Inflammatory macrophage (primary cell): Measurements from ENCODE around the gene YTHDC2.

Source experiments
- DNase-seq, 2 donors: peaks; one replicate each; pipeline ENCODE4 v3.0.0-alpha.2; 2020 to 2022
- total RNA-seq, 18 experiments: gene quantifications; one replicate each; lab custom pipeline; 2026; ENCODE audit warnings: mixed read lengths in 6 of 18, inconsistent platforms in 2 of 18; lab: John Stamatoyannopoulos, UW

The YTHDC2 gene
- total RNA-seq: 18.0 to 63.0 (median 36.7) reads per million in 18 experiments

DNA sequence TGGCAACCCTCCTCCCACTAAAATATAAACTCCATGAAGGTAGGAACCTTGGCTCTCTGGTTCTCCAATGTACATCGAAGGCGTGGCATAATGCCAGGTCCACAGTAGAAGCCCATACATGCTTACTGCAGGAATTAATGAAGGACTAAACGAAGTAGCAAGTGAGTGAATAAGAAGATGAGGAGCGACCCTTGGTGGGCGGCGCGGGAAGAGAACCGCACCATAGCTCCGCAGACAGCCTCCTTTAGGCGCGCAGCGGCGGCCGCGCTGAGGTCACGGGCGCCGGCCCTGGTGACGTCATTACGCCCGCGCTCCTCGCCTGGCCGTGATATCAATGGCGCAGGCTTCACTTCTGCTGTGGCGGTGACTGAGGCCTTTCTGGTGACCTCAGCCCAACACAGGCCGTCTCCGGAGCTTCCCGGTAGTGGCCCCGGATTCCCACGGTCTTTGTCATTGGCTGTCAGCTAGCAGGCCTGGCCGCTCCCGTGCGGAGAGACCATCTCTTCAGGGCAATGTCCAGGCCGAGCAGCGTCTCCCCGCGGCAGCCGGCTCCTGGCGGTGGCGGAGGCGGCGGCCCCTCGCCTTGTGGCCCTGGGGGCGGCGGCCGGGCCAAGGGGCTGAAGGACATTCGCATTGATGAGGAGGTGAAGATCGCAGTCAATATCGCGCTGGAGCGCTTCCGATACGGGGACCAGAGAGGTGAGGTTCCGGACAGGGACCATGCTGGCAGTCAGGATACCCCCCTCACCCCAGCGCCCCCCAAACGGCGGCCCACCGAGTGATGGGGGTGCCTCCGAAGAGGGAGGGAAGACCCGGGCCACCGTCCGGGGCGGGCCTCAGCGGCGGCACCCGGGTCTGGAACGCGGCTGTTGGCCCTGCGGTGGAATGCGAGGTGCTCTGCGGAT, at the start of gene YTHDC2:
TSS of gene YTHDC2 (plus strand) at position 311 of the 905 bp plus-strand sequence. CDS start at position 513, 202 bp downstream.
- peak; percentile 89 to 93 for DNase-seq

GRCh38 chr5:113474100-113474728, 39.3 kb upstream of the YTHDC2 start:
- no peak for DNase-seq

DNA sequence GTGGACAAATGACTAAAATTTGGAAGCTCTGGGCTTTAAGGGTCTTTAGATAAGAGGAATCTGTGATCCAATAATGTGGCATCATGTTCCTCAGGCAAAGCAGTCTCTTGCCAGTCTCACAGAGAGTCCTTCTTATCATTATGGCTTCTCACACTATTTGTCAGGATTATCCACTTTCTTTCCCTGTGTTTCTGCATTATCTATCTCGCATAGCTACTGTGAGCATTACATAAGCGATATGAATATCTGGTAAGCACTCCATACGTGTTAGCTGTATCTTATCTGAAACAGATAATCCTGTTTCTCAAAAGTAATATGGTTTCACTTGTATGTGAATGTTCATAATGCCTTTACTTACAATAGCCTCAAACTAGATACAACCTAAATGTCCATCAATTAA, 34.8 kb upstream of the YTHDC2 start:
- no peak for DNase-seq

DNA sequence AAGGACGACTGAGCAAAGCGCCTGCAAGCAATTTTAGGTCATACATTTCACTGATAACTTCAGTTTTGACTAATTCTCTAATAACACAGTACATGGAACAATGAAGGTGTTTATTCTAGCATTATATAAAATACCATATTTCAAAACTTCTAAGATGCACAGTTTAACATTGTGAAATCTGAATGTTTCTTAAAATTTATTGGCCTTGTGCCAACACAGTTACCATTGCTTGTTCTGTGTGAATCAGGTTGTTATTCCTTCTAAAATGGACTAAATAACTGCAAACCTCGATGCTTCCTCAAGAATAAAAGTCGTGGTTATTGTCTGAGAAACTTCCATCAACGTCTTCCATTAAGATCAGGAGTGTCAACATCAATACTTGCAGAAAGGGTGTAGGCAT, 33.3 kb upstream of the YTHDC2 start:
- no peak for DNase-seq

DNA sequence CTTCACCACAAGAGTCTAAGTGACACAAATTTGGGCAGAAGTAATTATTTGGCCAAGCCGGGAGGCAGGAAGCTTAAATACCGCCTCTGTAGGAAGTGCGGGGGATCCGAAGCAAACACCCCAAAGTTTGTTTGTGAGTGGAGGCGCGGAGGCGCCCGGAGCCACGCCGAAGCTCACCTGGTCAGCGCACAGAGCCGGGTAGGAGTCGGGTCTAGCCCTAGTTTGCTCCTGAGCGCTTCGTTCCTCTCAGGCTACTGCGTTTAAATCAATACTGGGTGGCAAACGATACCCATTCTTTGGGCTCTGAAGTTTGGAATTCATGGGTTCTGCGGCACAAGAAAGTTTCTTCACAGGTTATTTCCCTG, 26.1 kb upstream of the YTHDC2 start:
- no peak for DNase-seq

DNA sequence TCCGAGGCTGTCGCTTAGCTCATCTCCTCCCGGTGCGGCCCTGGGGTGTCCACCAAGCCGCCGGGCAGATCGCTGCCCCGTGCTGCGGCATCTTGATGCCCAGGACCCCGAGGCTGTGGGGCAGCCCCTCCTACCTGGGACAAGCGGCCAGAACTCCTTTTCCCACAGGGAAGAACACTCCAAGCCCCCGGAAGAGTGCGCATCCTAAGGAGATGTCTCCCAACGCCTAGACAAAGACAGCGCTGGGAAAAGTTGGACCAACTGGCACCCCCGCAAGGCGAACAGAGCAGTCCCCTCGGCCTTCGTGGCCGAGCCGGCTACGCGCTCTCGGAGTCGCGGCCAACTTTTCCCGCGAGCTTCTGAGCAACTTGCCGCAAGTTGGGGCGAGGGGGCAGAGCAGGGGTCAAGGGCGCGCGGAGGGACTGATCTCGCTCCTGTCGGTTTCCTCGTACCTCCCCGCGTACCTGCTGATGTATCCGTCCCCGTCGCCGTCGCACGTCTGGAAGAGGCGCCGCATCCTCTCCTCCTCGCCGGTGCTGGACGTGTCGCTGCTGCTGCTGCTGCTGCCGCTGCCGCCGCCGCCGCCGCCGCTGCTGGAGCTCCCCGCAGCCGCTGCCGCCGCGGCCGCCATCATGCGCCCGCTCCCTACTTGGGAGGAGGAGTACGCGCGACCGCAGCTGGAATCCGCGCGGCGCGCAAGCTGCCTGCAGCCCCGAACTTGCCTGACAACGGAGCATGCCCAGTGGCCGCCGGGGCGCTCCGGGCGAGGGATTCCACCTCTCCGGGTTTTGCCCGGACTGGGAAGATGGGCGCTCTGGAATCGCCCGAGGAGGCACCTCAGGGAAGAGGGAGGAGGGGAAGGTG, 25.5 kb upstream of the YTHDC2 start, which contains the start of gene MCC:
TSS of gene MCC (minus strand) at position 673 of the 864 bp plus-strand sequence.
- no peak for DNase-seq

DNA sequence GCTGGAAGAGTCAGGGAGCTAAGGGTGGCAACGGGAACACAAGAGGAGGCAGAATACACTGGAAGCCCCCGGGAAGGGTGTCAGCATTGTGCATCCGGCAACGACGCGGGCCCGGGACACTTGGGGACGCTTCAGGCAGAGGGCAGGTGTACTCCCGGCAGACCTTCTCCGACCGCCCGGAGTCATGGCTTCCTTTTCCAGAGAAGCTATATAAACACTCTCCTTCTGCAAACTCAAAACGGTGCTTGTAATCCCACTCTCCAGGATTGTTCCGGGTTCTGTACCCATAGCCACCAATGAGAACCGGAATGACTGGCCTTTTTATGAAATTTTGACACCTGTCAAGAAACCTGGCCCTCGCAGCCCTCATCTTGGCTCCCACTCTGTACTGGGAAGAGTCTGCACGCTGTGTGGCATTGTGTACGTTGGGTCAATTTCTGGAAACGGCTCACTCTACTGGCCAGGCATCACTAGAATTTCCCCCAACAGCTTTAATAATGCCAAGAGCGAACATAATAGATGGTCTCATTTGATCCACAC, 24.8 kb upstream of the YTHDC2 start:
- no peak for DNase-seq

DNA sequence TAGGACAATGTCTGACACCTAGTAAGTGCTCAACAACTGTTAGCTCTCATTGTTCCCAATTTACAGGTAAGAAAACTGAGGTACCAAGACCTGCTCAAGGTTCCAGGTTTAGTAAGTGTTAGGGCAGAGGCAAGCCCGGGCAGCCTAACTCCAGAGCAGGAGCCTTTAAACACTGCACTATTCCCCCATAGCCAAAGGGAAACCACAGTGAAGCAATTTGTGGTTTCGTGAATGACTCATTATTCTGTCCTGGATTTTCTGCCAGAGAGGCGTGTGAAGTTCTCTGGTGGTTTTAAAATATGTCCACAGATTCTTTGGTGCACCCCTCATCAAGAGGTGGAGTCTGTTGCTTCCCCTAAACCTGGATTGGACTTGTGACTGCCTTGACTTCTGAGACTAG, 24.2 kb upstream of the YTHDC2 start:
- DNase-seq: peak; percentile 70 to 80

- DNase-seq: no peak
Observed at GRCh38 chr5:113490317-113490716, 23.2 kb upstream of the YTHDC2 start.

GRCh38 chr5:113491022-113491421, 22.5 kb upstream of the YTHDC2 start:
- DNase-seq: no peak

GRCh38 chr5:113493446-113493845, 20.0 kb upstream of the YTHDC2 start:
- no peak for DNase-seq

- no peak for DNase-seq
Observed at GRCh38 chr5:113495422-113495841, 18.1 kb upstream of the YTHDC2 start.

GRCh38 chr5:113502073-113502472, 11.4 kb upstream of the YTHDC2 start:
- no peak for DNase-seq

DNA sequence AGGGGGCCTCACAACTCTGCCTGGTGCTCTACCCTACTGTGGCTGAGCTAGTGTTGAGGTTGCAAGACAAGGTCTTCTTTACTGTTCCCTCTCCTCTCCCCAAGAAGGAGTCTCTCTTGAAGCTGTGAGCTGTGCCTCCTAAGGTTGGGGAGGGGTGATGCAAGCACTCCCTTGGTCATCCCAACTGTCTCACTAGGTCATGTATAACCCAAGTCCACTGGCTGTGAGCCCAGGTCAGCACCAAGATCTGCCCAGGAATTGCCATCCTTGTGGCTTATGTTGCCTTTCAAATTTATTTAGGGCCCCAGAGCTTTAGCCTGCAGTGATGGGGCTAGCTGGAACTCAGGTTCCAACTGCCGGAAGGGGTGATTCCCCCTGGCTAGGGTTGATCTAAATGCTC, 10.3 kb upstream of the YTHDC2 start:
- DNase-seq: no peak

DNA sequence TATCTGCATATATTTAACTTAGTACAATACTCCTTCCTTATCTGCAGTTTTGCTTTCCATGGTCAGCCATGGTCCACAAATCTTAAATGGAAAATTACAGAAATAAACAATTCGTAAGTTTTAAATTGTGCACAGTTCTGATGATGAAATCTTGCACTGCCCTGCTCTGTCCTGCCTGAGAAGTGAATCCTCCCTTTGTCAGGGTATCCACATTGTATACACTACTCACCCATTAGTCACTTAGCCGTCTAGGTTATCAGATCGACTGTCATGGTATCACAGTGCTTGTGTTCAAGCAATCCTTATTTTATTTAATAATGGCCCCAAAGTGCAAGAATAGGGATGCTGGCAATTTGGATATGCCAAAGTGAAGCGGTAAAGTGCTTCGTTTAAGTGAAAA, 8.3 kb upstream of the YTHDC2 start:
- DNase-seq: no peak

DNA sequence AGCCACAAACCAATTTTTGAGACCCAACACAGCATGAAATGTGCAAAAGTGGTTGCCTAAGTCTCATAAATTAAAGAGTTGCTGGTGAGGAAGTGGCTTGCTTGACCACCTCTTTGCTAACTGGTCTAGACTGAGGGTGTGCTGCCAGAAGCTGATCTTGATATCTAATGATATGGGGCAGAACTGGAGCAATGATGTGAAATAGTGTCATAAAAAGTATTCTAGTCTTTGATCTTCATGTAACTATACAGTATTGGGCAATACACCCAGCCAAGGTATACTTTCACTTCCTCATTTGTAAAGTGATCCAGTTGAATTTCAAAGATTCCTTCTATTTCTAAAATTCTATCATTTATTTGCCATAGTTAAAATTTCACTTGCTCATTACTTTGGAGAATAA, 5.9 kb upstream of the YTHDC2 start:
- no peak for DNase-seq

DNA sequence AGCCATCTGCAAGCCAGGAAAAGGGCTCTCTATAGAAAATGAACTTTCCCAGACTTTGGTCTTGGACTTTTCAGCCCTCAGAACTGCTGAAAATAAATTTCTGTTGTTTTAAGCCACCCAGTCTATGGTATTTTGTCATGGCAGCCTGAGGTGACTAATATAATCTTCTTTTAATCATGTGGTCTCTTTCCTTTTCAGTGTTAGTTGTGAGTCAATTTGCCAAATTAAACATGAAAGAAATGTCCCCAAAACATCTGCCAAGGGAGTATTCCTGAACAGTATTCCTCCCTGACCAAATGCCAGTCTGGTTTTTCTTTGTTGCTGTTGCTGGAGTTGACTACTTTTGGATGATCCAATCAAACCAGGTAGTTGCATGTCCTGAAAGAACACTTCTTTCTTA, 4.7 kb upstream of the YTHDC2 start:
- no peak for DNase-seq

DNA sequence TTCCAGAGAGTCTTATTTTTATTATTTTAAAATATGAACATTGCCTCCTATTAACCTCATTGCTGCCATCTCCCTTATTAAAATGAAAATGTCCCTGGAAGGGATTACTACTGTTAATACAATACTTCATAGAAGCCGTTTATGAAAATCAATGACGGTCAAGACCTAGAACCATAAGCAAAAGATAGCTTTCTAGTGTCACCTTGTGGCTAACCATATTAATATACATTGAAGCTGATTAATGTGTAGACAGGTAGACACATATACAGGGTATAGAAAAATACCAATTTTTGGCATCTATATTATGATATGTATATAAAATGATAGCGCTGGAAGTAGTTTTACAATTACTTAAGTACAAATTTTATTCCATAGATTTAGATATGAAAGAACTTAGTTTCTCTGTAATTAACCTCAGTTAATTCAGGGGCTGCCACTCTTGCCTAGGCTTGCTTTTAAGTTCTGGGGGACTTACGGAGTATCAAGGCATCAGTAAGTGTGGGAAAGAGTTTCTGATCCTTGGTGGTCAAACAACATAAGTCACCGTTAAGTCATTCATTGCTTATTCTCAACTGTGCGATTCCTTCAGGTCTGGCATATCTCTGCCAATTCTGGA, 2.5 kb upstream of the YTHDC2 start:
- DNase-seq: peak in 1 of 2 donors; percentile 32

- no peak for DNase-seq
Observed at GRCh38 chr5:113512341-113512740, 1.2 kb upstream of the YTHDC2 start.

- DNase-seq: no peak
Observed at GRCh38 chr5:113514289-113514635, 768 bp downstream of the YTHDC2 start.

- DNase-seq: no peak
Observed at GRCh38 chr5:113518884-113519283, 5.4 kb downstream of the YTHDC2 start.

DNA sequence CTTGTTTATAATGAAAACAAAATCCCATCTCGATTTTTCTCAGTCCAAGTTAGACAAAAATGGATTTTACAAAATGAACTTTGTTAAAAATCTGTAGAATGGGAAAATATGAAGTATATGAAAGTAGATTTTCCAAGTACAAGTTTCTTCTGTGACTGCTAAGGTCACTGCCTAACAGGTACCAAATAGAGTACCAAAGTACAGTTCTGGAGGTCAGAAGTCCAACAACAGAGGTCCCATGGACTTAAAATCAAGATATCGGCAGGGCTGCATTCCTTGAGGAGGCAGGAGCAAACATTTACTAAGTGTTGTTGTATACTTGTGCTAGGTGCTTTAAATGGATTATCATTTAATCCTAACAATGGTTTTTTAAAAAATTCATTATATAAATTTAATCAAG, 5.9 kb downstream of the YTHDC2 start:
- no peak for DNase-seq
